ENCODE measurements around the gene SLC5A10. TPM values are rescaled to one million over a fixed set of nuclear protein-coding genes. Genes with fewer than 3 reads are reported as not detected.
"Not testable (repeated sequence)": the region's sequence is repeated elsewhere in the genome, so short reads cannot be mapped to it uniquely, and the experiment has no call there.

The SLC5A10 gene
- total and polyA plus RNA-seq, 7 experiments from 2014 or later: 0.15 to 0.37 (median 0.17) TPM; not detected in 4

DNA sequence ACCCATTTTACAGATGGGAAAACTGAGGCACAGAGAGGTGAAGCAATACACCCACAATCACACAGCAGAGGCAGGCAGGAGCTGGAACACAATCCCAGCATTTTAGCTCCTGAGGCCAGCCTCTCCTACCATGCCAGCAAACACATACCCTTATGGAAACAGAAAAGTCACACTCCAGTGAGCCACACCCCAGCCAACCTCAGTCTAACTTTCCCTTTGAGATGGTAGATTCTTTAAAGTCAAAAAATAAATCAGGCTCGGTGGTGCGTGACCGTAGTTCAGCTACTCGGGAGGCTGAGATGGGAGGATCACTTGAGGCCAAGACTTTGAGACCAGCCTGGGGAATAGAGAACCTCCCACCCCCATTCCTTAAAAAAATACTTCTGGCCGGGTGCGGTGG lies 84.2 kb downstream of the SLC5A10 start:
- CTCF ChIA-PET, POLR2A ChIA-PET: not testable (repeated sequence)

DNA sequence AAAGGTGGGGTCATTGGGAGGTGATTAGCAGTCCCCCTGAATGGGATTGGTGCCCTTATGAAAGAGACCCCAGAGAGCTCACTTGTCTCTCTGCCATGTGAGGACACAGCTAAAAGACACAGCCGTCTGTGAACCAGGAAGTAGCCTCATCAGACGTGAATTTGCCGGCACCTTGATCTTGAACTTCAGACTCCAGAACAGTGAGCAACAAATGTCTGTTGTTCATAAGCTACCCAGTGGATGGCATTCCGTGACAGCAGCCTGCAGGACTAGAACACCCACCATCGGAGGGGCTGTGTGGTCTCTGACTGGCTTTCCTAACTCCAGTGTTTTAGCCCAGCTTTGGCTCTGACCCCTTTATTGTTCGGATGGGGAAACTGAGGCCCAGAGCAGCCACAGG lies 85.6 kb downstream of the SLC5A10 start:
- intact Hi-C loops (cut with micrococcal nuclease); H3K4me1 Mint-ChIP-seq; H3K27me3 ChIP-seq (ENCODE audit: control insufficient read depth in 2 of 2, insufficient read depth in 2 of 2, low read length in 2 of 2); H3K27me3 Mint-ChIP-seq; H3K4me3 ChIP-seq (ENCODE audit: low read length); POLR2A ChIA-PET; CTCF ChIA-PET; H3K36me3 ChIP-seq (ENCODE audit: control insufficient read depth in 2 of 3, insufficient read depth in 3 of 3, low read length in 3 of 3); H3K9me3 ChIP-seq (ENCODE audit: control insufficient read depth in 2 of 3, low read length in 3 of 3); H3K9me3 Mint-ChIP-seq; H3K36me3 Mint-ChIP-seq; H3K4me3 Mint-ChIP-seq; H3K27ac ChIP-seq (ENCODE audit: low read depth, low read length); H3K4me1 ChIP-seq (ENCODE audit: control insufficient read depth in 2 of 2, insufficient read depth in 2 of 2, low read length in 2 of 2): not testable (repeated sequence)
- DNase-seq: peak in 2 of 9 donors; percentile 7 to 10
- H3K27ac Mint-ChIP-seq: peak overlapping the region in 1 of 9 donors; percentile 76
- peak; percentile 57 for ATAC-seq

More for the DNA sequence above, 84.2 kb downstream of the SLC5A10 start:
- H3K9me3 Mint-ChIP-seq; H3K9me3 ChIP-seq (ENCODE audit: control insufficient read depth in 2 of 3, low read length in 3 of 3); H3K4me1 ChIP-seq (ENCODE audit: control insufficient read depth in 2 of 2, insufficient read depth in 2 of 2, low read length in 2 of 2); H3K4me3 Mint-ChIP-seq; H3K4me1 Mint-ChIP-seq; H3K4me3 ChIP-seq (ENCODE audit: low read length); H3K27me3 Mint-ChIP-seq; intact Hi-C loops (cut with micrococcal nuclease); ATAC-seq; H3K36me3 ChIP-seq (ENCODE audit: control insufficient read depth in 2 of 3, insufficient read depth in 3 of 3, low read length in 3 of 3); H3K27ac ChIP-seq (ENCODE audit: low read depth, low read length); H3K27me3 ChIP-seq (ENCODE audit: control insufficient read depth in 2 of 2, insufficient read depth in 2 of 2, low read length in 2 of 2); DNase-seq; H3K27ac Mint-ChIP-seq; H3K36me3 Mint-ChIP-seq: not testable (repeated sequence)

DNA sequence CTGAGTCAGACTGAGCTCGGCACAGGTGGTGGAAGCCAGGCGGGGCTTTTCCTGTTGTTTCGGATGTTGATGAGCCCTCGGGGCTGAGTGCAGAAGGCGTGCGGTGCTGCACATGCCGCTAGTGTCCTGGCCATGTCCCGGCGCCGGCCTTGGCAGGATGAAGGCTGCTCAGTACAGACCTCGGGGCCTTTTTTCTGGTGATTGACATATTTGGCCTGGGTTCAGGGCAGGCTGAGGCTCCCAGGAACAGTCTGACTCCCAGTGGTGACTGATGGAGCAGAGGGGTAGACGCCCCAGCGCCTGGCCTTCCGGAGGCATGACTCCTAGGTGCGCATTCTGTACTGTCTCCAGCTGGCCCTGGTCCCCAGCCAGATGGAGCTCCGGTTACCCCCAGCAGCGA lies 86.0 kb downstream of the SLC5A10 start:
- not testable (repeated sequence) for H3K36me3 Mint-ChIP-seq

DNA sequence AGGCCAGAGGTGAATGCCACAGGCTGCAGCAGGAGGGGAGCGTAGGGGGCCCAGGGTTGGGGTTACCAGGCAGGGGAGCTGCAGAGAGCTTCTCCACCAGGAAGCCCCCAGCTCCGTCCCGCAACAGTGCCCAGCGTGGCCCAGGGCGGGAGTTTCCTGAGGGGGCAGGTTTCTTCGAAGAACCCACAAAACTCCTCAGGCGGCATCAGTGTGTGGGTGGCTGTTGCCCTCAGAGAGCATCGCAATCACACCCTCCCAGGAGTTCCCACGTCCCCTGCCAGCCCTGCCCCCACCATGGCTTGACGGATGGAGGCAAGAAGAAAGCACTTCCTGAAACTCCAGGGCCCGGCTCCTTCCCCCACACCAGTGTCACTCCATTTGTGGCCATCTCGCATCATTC lies 86.8 kb downstream of the SLC5A10 start:
- CTCF ChIA-PET; H3K27ac Mint-ChIP-seq; H3K27ac ChIP-seq (ENCODE audit: low read depth, low read length); DNase-seq; H3K27me3 Mint-ChIP-seq; H3K27me3 ChIP-seq (ENCODE audit: control insufficient read depth in 2 of 2, insufficient read depth in 2 of 2, low read length in 2 of 2); H3K9me3 ChIP-seq (ENCODE audit: control insufficient read depth in 2 of 3, low read length in 3 of 3); H3K4me1 ChIP-seq (ENCODE audit: control insufficient read depth in 2 of 2, insufficient read depth in 2 of 2, low read length in 2 of 2); intact Hi-C loops (cut with micrococcal nuclease); H3K4me1 Mint-ChIP-seq; H3K9me3 Mint-ChIP-seq; H3K4me3 ChIP-seq (ENCODE audit: low read length); POLR2A ChIA-PET; H3K4me3 Mint-ChIP-seq; H3K36me3 Mint-ChIP-seq; H3K36me3 ChIP-seq (ENCODE audit: control insufficient read depth in 2 of 3, insufficient read depth in 3 of 3, low read length in 3 of 3): not testable (repeated sequence)
- peak; percentile 49 for ATAC-seq

More for the DNA sequence above, 86.0 kb downstream of the SLC5A10 start:
- CTCF ChIA-PET; H3K4me1 Mint-ChIP-seq; POLR2A ChIA-PET; H3K36me3 ChIP-seq (ENCODE audit: control insufficient read depth in 2 of 3, insufficient read depth in 3 of 3, low read length in 3 of 3); H3K4me3 ChIP-seq (ENCODE audit: low read length); H3K27me3 ChIP-seq (ENCODE audit: control insufficient read depth in 2 of 2, insufficient read depth in 2 of 2, low read length in 2 of 2); H3K4me3 Mint-ChIP-seq; DNase-seq; H3K9me3 Mint-ChIP-seq; H3K27ac Mint-ChIP-seq; H3K9me3 ChIP-seq (ENCODE audit: control insufficient read depth in 2 of 3, low read length in 3 of 3); intact Hi-C loops (cut with micrococcal nuclease); H3K27ac ChIP-seq (ENCODE audit: low read depth, low read length); H3K27me3 Mint-ChIP-seq; H3K4me1 ChIP-seq (ENCODE audit: control insufficient read depth in 2 of 2, insufficient read depth in 2 of 2, low read length in 2 of 2): not testable (repeated sequence)
- peak; percentile 28 for ATAC-seq

DNA sequence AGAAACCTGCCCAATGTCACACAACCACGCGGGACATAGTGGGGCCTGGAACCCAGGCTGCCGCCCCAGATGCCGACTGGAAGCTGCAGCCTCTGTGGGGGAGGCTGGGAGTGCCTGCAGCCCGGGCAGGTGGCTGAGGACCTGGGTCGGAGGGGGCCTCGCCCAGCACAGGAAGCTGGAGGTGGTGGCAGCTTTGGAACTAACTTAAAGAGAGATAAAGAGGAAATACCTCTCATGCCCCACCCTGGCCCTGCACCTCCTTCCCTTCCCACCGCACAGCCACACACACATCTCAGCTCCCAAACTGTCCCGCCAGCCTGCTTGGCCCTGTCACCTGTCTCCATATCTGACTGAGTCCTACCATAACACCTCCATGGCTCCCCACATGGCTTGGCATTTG lies 88.4 kb downstream of the SLC5A10 start:
- H3K36me3 Mint-ChIP-seq; H3K27me3 Mint-ChIP-seq; H3K4me3 ChIP-seq (ENCODE audit: low read length); H3K36me3 ChIP-seq (ENCODE audit: control insufficient read depth in 2 of 3, insufficient read depth in 3 of 3, low read length in 3 of 3); CTCF ChIA-PET; POLR2A ChIA-PET; DNase-seq; H3K27me3 ChIP-seq (ENCODE audit: control insufficient read depth in 2 of 2, insufficient read depth in 2 of 2, low read length in 2 of 2); H3K4me1 ChIP-seq (ENCODE audit: control insufficient read depth in 2 of 2, insufficient read depth in 2 of 2, low read length in 2 of 2); intact Hi-C loops (cut with micrococcal nuclease); H3K9me3 Mint-ChIP-seq; H3K9me3 ChIP-seq (ENCODE audit: control insufficient read depth in 2 of 3, low read length in 3 of 3); H3K27ac ChIP-seq (ENCODE audit: low read depth, low read length); H3K4me1 Mint-ChIP-seq: not testable (repeated sequence)
- H3K4me3 Mint-ChIP-seq: peak overlapping the region in 2 of 10 donors; percentile 67 to 74
- peak overlapping the region in 2 of 9 donors; percentile 57 to 67 for H3K27ac Mint-ChIP-seq
- ATAC-seq: peak; percentile 39

DNA sequence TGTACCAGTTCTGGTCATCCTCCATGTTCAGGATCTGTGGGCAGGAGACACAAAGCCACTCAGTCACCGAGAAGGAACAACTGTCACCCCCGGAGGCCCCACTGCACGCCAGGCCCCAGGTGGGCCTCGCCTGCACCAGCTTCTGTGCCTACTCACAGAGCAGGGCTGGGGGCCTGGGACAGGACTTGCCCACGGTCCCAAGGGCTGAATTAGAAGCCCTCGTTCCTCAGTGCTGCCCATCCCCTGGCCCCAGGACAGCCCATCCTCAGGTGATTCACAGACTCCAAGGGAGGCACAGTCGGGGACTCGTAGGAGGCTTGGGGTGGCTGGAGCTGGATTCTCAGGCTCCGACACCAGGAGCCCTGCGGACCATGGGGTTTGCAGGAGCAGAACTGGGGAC lies 89.9 kb downstream of the SLC5A10 start:
- H3K36me3 Mint-ChIP-seq, POLR2A ChIA-PET, H3K4me3 Mint-ChIP-seq: not testable (repeated sequence)

DNA sequence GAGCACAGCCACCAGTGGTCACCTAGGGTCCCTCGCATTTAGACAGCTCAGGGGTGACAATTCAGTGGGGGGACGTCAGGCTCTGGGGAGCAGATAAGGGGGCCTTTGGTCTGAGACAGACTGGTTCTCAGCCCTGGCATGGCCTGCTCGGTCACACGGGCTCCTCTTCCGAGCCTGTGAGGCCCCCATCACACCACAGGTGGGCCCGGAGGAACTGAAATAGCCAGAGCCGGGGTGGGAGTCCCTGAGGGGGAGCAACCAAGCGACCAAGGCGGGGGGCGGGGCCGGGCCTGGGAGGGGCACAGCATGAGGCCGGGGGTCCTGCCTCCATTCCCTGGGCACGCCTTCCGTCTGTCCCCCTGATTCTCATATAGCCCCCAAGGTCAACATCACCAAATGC lies 90.4 kb downstream of the SLC5A10 start:
- H3K9me3 ChIP-seq (ENCODE audit: control insufficient read depth in 2 of 3, low read length in 3 of 3); H3K4me1 Mint-ChIP-seq; H3K36me3 Mint-ChIP-seq; intact Hi-C loops (cut with micrococcal nuclease); H3K27me3 ChIP-seq (ENCODE audit: control insufficient read depth in 2 of 2, insufficient read depth in 2 of 2, low read length in 2 of 2); CTCF ChIA-PET; H3K27ac Mint-ChIP-seq; H3K36me3 ChIP-seq (ENCODE audit: control insufficient read depth in 2 of 3, insufficient read depth in 3 of 3, low read length in 3 of 3); H3K4me3 ChIP-seq (ENCODE audit: low read length); H3K27me3 Mint-ChIP-seq; H3K27ac ChIP-seq (ENCODE audit: low read depth, low read length); ATAC-seq; H3K4me1 ChIP-seq (ENCODE audit: control insufficient read depth in 2 of 2, insufficient read depth in 2 of 2, low read length in 2 of 2); H3K9me3 Mint-ChIP-seq; POLR2A ChIA-PET; H3K4me3 Mint-ChIP-seq; DNase-seq: not testable (repeated sequence)

More for the DNA sequence above, 89.9 kb downstream of the SLC5A10 start:
- H3K27ac ChIP-seq (ENCODE audit: low read depth, low read length); H3K27me3 Mint-ChIP-seq; H3K9me3 ChIP-seq (ENCODE audit: control insufficient read depth in 2 of 3, low read length in 3 of 3); H3K27ac Mint-ChIP-seq; intact Hi-C loops (cut with micrococcal nuclease); ATAC-seq; H3K4me3 ChIP-seq (ENCODE audit: low read length); H3K4me1 ChIP-seq (ENCODE audit: control insufficient read depth in 2 of 2, insufficient read depth in 2 of 2, low read length in 2 of 2); H3K27me3 ChIP-seq (ENCODE audit: control insufficient read depth in 2 of 2, insufficient read depth in 2 of 2, low read length in 2 of 2); H3K9me3 Mint-ChIP-seq; H3K36me3 ChIP-seq (ENCODE audit: control insufficient read depth in 2 of 3, insufficient read depth in 3 of 3, low read length in 3 of 3); H3K4me1 Mint-ChIP-seq; CTCF ChIA-PET; DNase-seq: not testable (repeated sequence)
